Measurements from ENCODE around the gene WDR1.

WDR1 gene, protein sequence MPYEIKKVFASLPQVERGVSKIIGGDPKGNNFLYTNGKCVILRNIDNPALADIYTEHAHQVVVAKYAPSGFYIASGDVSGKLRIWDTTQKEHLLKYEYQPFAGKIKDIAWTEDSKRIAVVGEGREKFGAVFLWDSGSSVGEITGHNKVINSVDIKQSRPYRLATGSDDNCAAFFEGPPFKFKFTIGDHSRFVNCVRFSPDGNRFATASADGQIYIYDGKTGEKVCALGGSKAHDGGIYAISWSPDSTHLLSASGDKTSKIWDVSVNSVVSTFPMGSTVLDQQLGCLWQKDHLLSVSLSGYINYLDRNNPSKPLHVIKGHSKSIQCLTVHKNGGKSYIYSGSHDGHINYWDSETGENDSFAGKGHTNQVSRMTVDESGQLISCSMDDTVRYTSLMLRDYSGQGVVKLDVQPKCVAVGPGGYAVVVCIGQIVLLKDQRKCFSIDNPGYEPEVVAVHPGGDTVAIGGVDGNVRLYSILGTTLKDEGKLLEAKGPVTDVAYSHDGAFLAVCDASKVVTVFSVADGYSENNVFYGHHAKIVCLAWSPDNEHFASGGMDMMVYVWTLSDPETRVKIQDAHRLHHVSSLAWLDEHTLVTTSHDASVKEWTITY

GRCh38 chr4:10116569-10117358 is at the start of gene WDR1:
Gene WDR1 (minus strand): TSS chr4:10116799. CDS start chr4:10116666, 133 bp downstream.
- DNase-seq: peak; percentile 94

DNA sequence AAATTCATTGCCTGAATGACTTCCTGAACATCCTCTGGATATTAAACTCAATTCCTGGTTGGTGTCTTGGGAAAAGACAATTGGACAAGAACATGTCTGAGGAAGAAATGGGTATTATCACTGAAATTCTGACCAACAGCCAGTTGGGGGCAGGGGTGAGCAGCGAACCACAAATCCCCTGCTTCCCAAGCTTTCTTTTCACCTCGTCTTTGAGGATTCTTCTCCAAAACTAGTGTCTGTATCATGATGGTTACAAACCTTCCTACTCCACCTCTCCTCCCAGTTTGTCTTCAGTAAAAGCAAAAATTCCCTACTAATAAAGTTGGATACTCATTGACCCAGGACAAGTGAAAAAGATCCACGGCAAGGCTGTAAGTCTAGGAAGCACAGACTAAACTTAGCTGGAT is 48.3 kb upstream of the WDR1 start:
- DNase-seq: no peak

GRCh38 chr4:10163296-10163695 is 46.7 kb upstream of the WDR1 start:
- no peak for DNase-seq

GRCh38 chr4:10162341-10163000 is 45.9 kb upstream of the WDR1 start:
- no peak for DNase-seq

- no peak for DNase-seq
Observed at GRCh38 chr4:10161840-10162239, 45.2 kb upstream of the WDR1 start.

DNA sequence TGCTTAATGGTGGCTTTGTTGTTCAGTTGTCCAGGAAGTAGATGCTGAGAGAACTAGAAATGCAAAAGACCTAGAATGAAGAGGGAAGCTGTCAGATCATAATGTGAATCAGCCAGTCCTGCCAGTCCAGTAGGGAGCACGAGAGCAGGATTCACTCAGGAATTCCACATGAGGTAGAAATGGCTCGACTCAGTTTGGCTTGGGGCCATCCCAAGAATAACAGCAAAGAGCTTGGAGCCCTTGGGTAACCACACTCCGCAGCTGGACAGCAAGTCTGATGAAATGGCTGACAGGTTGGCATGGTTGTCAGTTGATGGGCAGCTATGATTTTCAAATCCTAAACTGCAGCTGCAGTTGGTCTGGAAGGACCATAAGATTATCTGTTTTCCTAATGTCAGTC is 44.5 kb upstream of the WDR1 start:
- DNase-seq: no peak

GRCh38 chr4:10160281-10160856 is 43.8 kb upstream of the WDR1 start:
- no peak for DNase-seq

- DNase-seq: no peak
Observed at GRCh38 chr4:10159671-10160070, 43.1 kb upstream of the WDR1 start.

GRCh38 chr4:10158333-10158942 is 41.8 kb upstream of the WDR1 start:
- no peak for DNase-seq

DNA sequence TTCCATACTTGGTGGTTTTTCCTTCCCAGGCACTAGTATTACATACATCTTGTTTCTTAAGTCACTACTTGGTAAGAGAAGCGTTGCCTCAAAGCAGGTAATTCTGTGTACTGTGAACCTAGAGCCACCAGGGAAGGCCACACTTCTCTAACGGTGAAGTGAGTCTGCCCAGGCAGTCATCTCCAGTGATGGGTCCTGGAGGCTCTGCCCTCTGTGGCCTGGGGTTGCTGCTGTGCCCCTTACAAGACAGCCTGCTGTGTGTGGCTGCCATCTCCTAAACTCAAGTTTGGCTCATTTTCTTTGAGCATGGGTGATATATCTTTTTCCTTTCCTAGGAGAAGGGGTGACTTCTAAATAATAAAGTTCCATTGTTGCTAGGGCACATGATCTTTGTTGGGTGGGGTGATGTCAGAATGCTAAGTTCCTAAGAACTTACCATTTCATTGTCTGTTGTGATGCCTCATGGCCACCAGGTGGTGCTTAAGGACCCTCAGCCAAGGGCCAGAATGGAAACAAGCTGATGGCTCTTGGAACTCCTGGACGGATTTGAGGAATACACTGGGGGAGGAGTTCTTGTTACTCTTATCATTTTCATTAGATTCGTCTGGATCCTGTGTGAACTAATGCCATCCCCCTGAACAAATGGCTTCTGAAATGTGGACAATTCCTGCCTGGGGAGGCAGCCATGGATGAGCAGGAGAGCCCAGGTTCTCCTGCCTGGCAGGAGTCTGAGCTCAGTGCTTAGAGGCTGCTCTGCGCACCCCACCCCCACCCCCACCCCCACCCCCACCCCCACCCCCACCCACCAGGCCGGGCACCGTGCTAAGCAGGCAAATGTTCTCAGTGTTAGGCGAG is 41.1 kb upstream of the WDR1 start:
- DNase-seq: peak; percentile 74

DNA sequence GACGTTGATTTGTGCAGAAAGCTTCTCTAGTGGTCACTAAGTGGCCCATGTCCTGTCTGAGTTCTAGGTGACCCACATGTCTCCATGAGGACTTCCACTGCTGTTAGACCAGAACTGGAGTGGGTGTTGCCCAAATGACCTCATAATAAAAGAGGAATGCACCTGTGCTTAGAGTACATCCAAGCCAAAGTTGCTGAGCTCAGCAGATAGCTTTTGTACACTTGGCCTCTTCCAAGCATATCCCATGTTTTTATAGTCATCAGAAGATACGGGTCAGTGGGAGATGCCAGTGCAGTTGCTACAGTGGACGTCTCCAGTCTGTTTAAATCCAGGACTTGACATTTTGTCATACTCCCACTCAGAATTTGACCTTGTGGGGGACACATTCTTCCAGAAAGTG is 37.6 kb upstream of the WDR1 start:
- no peak for DNase-seq

GRCh38 chr4:10153161-10153560 is 36.6 kb upstream of the WDR1 start:
- no peak for DNase-seq

DNA sequence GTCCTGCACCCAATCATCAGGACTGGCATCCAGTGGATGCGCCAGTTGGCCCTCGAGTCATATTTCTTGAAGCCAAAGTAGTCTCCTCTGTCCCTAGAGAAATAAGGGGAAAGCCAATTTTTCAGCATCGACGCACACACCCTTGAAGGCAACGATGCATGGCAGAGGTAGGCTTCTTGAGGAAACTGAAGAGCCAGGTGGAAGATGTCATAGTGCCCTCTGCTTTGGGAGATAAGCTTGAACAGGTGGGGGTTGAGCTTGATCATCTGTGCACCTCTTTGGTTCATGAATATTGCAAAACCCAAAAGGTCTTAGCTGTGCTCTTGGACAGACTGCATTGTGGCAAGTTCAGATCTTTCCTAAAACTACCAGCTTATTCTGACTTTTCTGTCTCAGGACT is 34.6 kb upstream of the WDR1 start:
- DNase-seq: no peak

DNA sequence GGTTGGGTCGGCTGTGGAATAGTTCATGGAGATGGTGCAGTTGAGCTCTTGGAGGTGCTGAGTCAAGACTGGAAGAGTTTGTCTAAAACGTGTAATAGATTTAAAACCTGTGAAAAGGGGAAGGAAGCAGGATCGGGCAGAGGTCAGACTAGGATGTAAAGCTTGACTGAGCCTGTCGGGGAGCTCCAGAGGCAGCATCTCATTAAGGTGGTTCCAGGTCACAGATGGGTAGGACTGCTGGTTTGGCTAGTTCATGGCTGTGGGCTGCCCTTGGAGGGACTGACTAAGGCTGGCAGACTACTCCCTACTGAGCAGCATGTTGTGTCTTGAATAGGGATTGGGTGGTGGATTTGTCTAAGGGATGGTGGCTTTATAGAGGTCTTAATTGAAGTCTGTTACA is 28.4 kb upstream of the WDR1 start:
- DNase-seq: no peak

DNA sequence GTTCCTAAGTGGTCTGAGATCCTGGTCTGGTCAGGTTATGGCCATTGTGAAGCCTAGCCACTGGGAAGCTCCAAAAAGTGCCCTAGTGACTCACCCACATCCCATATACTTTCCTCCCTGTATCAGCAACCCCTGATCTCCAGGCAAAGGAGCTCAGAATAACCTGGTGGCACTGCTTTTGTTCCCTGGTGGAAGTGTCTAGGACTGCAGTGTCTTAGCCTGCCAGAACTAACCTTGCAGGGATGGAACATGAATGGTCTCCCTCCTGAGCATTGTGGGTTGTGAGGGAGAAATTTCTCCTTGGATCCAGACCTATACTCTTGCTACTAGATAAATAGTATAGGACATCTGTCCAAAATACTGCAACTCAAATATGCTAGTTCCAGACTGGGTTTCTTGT is 27.9 kb upstream of the WDR1 start:
- no peak for DNase-seq

- no peak for DNase-seq
Observed at GRCh38 chr4:10143171-10143570, 26.6 kb upstream of the WDR1 start.

- no peak for DNase-seq
Observed at GRCh38 chr4:10140866-10141759, 24.5 kb upstream of the WDR1 start.

- no peak for DNase-seq
Observed at GRCh38 chr4:10139518-10139917, 22.9 kb upstream of the WDR1 start.

- DNase-seq: no peak
Observed at GRCh38 chr4:10135260-10135659, 18.7 kb upstream of the WDR1 start.

DNA sequence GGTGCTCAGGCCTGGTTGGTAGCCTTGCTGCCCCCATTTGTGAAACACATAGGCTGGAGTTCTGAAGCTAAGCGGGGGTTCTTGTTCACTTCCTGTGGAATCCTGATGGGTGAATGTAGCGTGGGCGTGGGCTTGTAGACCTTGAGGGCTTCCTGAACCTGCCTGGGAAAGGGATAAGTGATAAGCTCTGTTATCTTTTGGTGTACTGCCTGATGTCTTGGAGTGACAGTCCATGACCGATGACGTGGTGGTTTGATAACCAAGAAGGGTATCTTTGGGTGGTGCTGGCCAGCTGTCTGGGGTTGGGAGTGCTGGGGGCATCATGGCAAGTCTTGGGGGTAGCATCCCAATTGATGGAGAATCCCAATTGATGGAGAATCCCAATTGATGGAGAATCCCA is 17.5 kb upstream of the WDR1 start:
- no peak for DNase-seq
